OCI-LY3 (cell line): ENCODE data around the gene ELOVL1.

Experiments
- CTCF ChIP-seq: fragments of 200-600, 300-600 bp; sonication (generic); IDR thresholded peaks from 2 replicates; pipeline ENCODE4 v1.5.1; 2014; ENCODE audit warnings: antibody characterized with exemption, low read length, low read depth
- EZH2phosphoT487 ChIP-seq: fragments of 200-600 bp; shearing (Covaris generic); IDR thresholded peaks from 2 replicates; pipeline ENCODE4 v1.6.1; 2018; ENCODE audit warnings: antibody characterized with exemption, mixed run types, low read depth

DNA sequence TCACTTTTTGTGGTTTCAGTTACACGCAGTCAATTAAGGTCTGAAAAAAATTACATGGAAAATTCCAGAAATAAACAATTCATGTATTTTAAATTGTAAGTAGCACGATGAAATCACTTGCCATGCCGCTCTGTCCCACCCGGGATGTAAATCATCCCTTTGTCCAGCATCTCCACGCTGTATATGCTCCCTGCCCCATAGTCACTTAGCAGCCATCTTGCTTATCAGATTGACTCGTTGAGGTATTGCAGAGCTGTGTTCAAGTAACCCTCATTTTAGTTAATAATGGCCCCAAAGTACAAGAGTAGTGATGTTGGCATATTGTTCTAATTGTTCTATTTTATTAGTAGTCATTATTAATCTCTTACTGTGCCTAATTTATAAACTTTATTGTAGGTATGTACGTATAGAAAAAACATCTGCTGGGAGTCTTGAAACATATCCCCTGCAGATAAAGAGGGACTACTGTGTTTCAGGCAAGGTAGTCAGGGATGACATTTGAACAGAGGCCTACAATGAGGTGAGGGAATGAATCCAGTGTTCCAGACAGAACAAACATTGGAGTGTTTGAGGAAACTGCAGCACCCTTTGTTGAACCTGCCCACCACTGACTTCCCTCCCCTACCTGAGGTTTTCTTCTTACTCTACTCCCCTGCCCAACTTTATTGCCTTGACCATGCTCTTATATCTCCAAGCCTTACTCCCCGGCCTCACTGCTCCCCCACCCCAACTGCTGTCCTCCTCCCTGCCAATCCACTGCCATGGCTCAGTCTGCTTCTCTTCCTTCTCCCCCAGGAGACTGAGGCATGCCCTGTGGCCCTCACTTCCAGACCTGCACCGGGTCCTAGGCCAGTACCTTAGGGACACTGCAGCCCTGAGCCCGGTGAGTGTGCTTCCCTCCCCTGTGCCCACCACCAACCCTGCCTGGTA lies 16.1 kb downstream of the ELOVL1 start:
- TF ChIP-seq CTCF, result no peak
- TF ChIP-seq EZH2phosphoT487, result no peak
